NCI-H1048 (cell line): ENCODE results near the gene UNC13D.
"Not testable (repeated sequence)": the region's sequence is repeated elsewhere in the genome, so short reads cannot be mapped to it uniquely, and the experiment has no call there.

Source experiments
- DNase-seq: peaks from one replicate; lab custom pipeline; 2025; lab: John Stamatoyannopoulos, UW

The UNC13D gene

GRCh38 chr17:75799402-75799801 is 44.8 kb downstream of the UNC13D start:
- no peak for DNase-seq

- no peak for DNase-seq
Observed at GRCh38 chr17:75795820-75796607, 48.2 kb downstream of the UNC13D start.

GRCh38 chr17:75793460-75793859 is 50.7 kb downstream of the UNC13D start:
- no peak for DNase-seq

- DNase-seq = no peak
Observed at GRCh38 chr17:75791254-75791653, 53.0 kb downstream of the UNC13D start.

DNA sequence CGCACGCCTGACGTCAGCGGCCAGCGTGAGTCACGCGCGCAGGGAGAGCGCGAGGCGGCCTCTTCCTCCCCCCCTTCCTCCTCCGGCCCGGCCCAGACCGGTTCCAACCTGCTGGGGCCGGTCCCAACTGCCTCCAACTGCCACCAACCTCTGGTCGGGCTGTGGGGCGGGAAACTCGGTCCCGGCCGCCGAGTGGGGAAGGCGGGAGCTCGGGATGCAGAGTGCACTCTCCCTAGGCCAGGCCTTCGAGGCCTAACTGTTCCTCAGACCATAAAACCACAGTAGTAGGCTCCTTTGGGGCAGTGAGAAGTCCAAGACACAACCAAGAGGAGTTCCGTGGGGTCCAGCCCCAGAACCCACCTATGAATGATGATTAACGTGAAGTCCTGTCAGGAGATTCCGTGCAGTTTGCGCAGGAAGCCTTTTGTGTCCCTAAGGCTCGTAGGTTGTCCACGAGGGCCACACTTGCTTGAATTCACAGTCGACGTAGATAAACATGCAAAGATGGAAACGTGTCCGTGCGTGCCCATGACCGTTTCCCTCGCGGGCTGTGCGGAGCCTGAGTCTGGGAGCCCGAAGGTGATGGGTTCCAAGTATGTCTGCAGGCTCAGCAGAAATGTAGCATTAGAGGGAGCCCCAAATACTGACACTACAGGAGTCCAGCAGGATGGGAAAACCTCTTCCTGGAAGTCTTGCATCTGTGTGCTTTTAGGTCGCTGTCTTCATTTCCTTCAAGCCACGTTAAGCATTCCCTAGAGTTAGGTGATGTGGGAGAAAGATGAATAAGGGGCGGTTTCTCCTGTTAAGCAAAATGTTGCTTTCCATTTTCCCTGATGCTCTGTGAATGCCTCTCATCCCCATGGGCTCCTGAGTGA is 59.0 kb downstream of the UNC13D start:
- peak; percentile 87 for DNase-seq

GRCh38 chr17:75784473-75785015 is 59.7 kb downstream of the UNC13D start, which contains the start of gene UNK:
Gene UNK (plus strand): TSS chr17:75784806. CDS start chr17:75784881, 75 bp downstream.
- peak; percentile 94 for DNase-seq

DNA sequence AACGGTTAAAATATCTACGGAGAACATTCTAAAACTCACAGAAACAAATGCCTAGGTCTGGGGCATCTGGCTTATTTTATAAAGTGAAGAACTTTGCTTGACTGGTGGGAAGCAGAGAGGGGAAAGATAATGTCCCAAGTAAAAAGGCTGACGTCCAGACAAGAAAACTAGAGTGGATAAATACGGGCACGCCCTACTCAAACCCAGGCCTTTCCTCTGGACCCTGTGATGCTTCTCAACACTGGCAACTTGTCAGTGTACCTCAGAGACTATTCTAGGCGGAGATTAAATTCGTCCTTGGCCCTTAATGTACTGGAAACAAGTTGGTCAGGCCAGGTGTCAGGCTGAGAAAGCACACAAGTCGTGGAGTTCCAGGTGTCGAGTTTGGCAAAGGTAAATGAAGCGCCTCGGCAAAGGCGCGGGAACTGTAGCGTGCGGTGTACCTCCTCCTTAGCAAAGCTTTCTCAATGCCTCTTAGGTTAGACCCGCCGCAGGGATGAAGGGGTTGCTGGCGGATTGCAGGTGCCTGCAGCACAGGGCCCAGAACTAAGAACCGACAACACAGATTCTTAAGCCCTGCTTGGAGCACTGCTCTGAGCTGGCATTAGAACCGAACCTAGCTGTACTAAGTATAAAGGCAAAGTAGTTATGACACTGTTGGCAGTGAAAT is 60.3 kb downstream of the UNC13D start:
- DNase-seq = no peak

GRCh38 chr17:75783069-75783783 is 61.0 kb downstream of the UNC13D start:
- peak; percentile 71 for DNase-seq

- no peak for DNase-seq
Observed at GRCh38 chr17:75779987-75780889, 64.0 kb downstream of the UNC13D start.

- DNase-seq = peak; percentile 94
Observed at GRCh38 chr17:75779250-75779986, 64.8 kb downstream of the UNC13D start.

DNA sequence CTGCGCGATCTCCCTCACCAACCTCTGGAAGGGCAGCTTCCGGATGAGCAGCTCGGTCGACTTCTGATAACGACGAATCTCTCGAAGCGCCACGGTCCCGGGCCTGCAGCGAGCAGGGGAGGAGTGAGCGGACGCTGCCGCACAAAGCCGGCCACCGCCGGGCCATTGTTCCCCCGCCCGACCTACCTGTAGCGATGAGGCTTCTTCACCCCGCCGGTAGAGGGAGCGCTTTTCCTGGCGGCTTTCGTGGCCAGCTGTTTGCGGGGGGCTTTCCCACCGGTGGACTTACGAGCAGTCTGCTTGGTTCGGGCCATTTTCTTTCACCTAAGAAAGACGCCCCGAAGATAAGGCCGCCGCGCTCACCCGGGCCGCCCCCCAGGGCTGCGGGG is 65.3 kb downstream of the UNC13D start:
- no peak for DNase-seq

DNA sequence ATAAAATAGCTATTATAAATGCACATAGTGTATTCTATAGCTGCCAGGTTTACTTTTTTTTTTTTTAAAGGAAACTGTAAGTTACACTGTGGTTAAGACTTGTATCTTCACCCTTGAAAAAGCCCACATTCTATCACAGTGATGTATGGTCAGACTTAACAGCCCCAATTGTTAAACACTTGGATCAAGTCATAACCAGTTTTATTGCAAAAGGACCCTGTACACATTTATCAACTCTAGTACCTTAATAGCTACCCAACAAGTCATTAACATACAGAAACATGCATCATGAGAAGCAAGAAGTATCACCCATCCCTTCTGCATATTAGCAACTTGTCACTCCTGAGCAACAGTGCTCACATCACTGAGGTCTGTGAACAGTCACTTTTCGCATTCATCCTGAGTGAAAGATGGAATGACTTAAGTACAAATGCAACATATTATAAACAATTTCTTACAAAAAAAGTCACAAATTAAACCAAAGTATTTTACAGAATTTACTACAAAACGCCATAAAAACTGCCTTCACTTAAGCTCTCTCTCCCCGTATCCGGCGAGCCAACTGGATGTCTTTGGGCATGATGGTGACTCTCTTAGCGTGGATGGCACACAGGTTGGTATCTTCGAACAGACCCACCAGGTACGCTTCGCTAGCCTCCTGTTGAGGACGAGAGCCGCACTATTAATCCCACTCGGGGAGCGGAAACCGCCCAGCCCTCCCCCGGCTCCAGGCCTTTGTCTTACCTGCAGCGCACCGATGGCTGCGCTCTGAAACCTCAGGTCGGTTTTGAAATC is 65.9 kb downstream of the UNC13D start:
- DNase-seq = not testable (repeated sequence)

GRCh38 chr17:75777296-75777922 is 66.8 kb downstream of the UNC13D start:
- no peak for DNase-seq
